Endothelial cell (in vitro differentiated cells): ENCODE data around the gene JAKMIP3. TPM values are rescaled to one million over a fixed set of nuclear protein-coding genes. Genes with fewer than 3 reads are reported as not detected.

Experiments used
- DNase-seq: peaks from one replicate; pipeline ENCODE4 v3.0.0; 2021; ENCODE audit warnings: low spot score
- H3K27ac Mint-ChIP-seq: one replicate; pipeline ENCODE4 v1.8.0; 2021; ENCODE audit warnings: mixed read lengths, inconsistent platforms; ENCODE audit not compliant: unreplicated experiment
- H3K27me3 Mint-ChIP-seq: one replicate; pipeline ENCODE4 v1.8.0; 2021; ENCODE audit warnings: mild to moderate bottlenecking, moderate library complexity, mixed read lengths, inconsistent platforms; ENCODE audit not compliant: unreplicated experiment
- H3K36me3 Mint-ChIP-seq: one replicate; pipeline ENCODE4 v1.8.0; 2021; ENCODE audit warnings: mild to moderate bottlenecking, low read depth, mixed read lengths, inconsistent platforms; ENCODE audit not compliant: unreplicated experiment
- H3K4me1 Mint-ChIP-seq: one replicate; pipeline ENCODE4 v1.8.0; 2021; ENCODE audit warnings: mild to moderate bottlenecking, mixed read lengths, inconsistent platforms; ENCODE audit not compliant: unreplicated experiment
- H3K4me3 Mint-ChIP-seq: one replicate; pipeline ENCODE4 v1.8.0; 2021; ENCODE audit warnings: mild to moderate bottlenecking, mixed read lengths, inconsistent platforms; ENCODE audit not compliant: unreplicated experiment
- H3K9me3 Mint-ChIP-seq: one replicate; pipeline ENCODE4 v1.8.0; 2021; ENCODE audit warnings: mixed read lengths, inconsistent platforms; ENCODE audit not compliant: unreplicated experiment
- CTCF ChIP-seq: fragments of 200-600 bp; sonication (generic); IDR thresholded peaks from one replicate; pipeline ENCODE4 v1.5.0; 2021; ENCODE audit warnings: antibody characterized with exemption; ENCODE audit not compliant: unreplicated experiment
- total RNA-seq: library from RNA; stranded (reverse); fragmentation: NEBNext Ultra II Directional; extraction: Animal tissue kit (Norgen Biotek cat#: 25700); gene quantifications from one replicate; pipeline ENCODE4 v1.2.1, GENCODE V29; 2021; ENCODE audit not compliant: unreplicated experiment

Gene JAKMIP3
- total RNA-seq, 1 donor from 2014 or later = 0.05 TPM

GRCh38 chr10:132069122-132069848 lies 3.5 kb downstream of the JAKMIP3 start:
- DNase-seq = no peak
- H3K9me3 Mint-ChIP-seq = no peaks in the 10 kb centered on the region
- no peaks in the 10 kb centered on the region for H3K27me3 Mint-ChIP-seq
- TF ChIP-seq CTCF = no peak
- H3K36me3 Mint-ChIP-seq = no peaks in the 10 kb centered on the region
- H3K4me3 Mint-ChIP-seq = no peak overlapping the region
- H3K4me1 Mint-ChIP-seq = peaks cover 4% of the 10 kb centered on the region
- no peak overlapping the region for H3K27ac Mint-ChIP-seq

- H3K4me3 Mint-ChIP-seq = no peak overlapping the region
- H3K27ac Mint-ChIP-seq = no peak overlapping the region
- peaks cover 2% of the 10 kb centered on the region for H3K27me3 Mint-ChIP-seq
- H3K4me1 Mint-ChIP-seq = peaks cover 4% of the 10 kb centered on the region
- TF ChIP-seq CTCF = no peak
- H3K9me3 Mint-ChIP-seq = no peaks in the 10 kb centered on the region
- H3K36me3 Mint-ChIP-seq = peaks cover 4% of the 10 kb centered on the region
- no peak for DNase-seq
Observed at GRCh38 chr10:132069849-132070182, 4.1 kb downstream of the JAKMIP3 start.

- Mint-ChIP-seq H3K9me3 (no peaks in the 10 kb centered on the region), H3K27me3 (peaks cover 4% of the 10 kb centered on the region), H3K27ac (no peak overlapping the region), H3K4me1 (peaks cover 3% of the 10 kb centered on the region), H3K36me3 (peaks cover 6% of the 10 kb centered on the region), H3K4me3 (no peak overlapping the region)
- DNase-seq = no peak
- no peak for TF ChIP-seq CTCF
Observed at GRCh38 chr10:132070724-132071123, 5.0 kb downstream of the JAKMIP3 start.

- Mint-ChIP-seq H3K27me3 (peaks cover 4% of the 10 kb centered on the region), H3K4me1 (no peaks in the 10 kb centered on the region)
Observed at GRCh38 chr10:132071667-132072066, 5.9 kb downstream of the JAKMIP3 start.

More at GRCh38 chr10:132071667-132072066, 5.9 kb downstream of the JAKMIP3 start:
- Mint-ChIP-seq H3K4me3 (no peak overlapping the region), H3K36me3 (peaks cover 6% of the 10 kb centered on the region), H3K9me3 (no peaks in the 10 kb centered on the region), H3K27ac (no peak overlapping the region)
- DNase-seq = no peak
- TF ChIP-seq CTCF = no peak
